ENCODE data around the gene GRB10.

GRB10 gene

DNA sequence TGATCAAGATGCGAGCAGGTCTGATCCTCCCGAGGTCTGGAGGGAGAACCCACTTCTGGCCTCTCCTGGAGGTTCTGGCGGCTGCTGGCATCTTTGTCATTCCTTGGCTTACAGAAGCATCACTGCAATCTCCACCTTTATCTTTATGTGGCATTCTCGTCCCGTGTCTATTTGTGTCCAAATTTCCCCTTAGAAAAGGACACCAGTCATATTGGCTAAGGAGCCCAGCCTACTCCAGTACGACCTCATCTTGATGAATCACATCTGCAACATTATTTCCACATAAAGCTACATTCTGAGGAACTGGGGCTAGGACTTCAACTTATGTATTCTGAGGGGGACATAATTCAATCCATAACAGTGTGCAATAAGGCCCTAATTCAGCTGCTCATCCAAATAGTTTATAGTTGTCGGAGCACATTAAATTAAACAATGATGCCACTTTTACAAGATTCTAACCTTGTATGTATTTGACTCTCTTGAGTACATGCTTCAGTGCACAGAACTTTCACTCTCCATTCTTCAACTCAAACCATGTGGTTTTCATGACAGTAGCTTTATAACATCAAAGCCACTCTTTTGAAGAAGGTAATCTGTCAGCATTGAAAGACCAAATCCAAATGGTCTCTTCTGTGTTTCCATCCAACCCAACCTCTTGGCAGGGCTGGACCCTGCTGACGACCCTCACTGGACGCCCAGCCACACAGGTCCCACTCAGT is 131.3 kb downstream of the GRB10 start:
- FAIRE-seq, result no peak

DNA sequence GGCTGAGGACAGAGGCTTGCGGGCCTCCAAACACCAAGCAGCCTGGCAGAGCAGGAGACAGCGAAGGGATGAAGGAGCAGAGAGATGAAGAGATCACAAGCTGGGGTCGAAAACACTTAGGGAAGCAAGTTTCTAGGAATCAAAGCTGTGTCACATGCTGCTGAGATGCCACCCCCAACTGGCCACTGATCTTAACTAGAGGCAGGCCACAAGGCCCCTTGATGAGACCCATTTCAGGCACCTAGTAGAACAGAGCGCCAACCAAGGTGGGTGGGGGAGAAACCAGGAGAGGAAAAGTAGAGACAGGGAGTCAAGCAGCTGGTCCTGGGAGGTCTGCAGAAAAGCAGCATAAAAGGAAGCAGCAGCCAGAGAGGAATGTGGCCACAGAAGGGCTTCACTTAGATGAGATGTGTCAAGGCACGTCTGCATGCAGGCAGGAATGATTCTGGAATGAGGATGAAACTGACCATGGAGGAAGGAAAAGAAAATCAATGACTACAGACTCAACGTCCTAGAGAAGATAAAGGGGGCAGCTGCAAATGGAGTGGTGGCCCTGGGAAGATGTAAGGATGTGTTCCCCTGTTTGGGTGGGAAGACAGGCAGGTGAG is 132.5 kb downstream of the GRB10 start:
- no peak for FAIRE-seq

DNA sequence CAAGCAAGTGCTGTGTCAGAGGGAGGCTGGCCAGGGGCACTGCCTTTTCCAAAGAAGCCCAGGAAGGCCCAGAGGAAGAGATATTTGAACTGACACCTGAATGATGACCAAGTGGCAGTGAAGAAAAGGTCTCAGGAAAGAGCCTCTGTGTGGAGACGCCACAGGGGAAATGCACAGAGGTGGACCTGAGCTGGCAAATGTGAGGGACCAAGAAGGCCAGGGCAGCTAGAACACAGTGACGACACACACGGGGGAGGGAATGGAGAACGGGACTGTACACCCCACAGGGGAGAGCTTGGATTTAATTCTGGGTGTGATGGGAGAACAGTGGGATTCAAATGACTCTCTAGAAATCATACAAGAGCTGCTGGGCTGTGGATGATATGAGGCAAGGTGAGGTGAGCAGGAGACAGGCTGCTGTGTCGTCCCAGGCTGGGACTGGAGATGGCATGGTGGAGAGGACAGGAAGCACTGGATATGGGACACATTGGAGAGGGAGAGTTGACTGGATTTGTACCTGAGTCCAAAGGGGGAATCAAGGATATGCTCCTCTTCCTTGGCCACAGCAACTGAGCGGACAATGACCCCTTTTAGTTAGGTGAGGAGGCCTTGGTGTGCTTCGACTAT is 133.3 kb downstream of the GRB10 start:
- FAIRE-seq, result no peak

DNA sequence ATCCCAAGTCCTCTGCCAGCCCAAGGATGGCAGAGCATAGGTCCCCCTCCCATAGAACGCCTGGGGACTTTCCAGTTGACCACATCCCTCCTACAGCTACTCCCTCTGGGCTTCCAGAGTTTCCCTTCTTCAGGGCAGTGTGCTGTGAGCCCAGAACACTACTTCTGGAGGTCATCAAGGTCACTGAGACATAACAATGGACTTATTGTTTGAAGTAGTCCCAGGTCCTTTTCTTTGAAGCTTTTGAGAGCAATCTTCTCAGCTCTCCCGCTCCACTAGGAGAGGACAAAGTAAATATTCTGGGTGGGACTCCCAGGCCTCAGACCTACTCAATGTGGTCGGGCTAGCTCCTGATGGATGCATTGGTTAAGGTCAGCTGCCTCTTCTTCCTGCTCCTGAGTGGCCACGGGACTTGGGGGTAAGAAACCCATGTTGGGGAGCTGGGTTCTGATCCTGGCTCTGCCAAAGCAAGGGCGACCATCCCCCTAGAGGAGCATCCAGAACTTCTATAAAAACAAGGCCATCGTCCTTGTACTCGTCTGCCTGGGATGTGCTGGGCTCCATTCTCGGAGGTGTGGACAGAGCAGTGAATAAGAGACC is 134.0 kb downstream of the GRB10 start:
- no peak for FAIRE-seq

DNA sequence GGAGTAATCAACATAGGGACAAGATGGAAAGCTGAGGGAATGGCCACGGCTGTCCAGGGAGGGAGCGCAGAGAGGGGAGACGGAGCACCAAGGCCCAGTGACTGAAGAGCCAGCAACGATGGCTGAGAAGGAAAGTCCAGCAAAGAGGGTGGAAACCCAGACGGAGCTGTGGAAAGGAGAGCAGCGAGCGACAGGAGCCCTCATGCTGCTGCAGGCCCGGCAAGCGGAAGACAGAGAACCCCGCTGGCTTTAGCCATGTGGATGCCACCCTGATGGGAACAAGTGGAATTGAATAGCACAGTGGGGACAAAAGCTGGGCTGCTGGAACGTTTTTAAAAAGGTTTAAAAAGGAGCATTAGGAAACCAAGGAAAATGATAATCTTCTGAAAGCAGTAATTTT is 134.6 kb downstream of the GRB10 start:
- no peak for FAIRE-seq

- no peak for FAIRE-seq
These were observed 135.3 kb downstream of the GRB10 start for GRCh38 chr7:50647286-50647980.

- FAIRE-seq, result no peak
These were observed 136.6 kb downstream of the GRB10 start for GRCh38 chr7:50646069-50646468.

DNA sequence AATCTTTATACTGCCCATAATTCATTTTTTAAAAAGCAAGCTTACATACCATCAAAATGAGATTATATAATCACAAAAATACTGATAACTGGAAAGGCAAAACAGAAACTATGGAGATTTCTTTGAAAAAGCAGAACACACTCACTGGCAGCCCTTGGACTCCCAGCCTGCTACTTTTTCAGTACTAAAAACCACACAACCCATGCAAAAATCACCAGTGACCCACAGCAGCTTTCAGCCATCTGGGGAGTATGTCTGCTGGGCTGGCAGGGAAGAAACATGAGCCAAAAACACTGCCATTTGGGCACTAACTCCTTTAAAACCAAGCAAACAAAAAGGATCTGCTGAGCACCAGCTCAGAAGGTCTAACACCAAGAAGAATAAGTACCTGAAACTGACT is 137.5 kb downstream of the GRB10 start:
- FAIRE-seq, result no peak

GRCh38 chr7:50644586-50644985 is 138.1 kb downstream of the GRB10 start:
- FAIRE-seq, result no peak

DNA sequence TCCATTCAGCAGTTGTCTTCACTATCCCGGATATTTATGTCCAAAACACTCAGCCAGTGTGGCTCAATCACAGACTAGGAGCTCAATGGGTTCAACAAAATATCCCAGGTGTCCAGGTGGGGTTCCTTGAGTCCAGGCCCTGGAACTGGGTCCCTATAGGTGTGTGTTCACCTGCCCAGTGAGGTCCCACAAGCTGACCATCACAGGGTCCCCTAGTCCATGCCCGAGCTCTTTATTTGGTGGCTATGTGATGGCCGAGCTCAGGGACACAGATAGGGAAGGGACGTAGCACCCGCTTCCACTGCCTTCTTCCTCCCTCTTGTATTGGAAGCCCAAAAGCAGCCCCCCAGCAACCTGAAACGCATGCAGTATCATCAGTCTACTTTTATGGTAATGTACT is 138.6 kb downstream of the GRB10 start:
- FAIRE-seq, result no peak

DNA sequence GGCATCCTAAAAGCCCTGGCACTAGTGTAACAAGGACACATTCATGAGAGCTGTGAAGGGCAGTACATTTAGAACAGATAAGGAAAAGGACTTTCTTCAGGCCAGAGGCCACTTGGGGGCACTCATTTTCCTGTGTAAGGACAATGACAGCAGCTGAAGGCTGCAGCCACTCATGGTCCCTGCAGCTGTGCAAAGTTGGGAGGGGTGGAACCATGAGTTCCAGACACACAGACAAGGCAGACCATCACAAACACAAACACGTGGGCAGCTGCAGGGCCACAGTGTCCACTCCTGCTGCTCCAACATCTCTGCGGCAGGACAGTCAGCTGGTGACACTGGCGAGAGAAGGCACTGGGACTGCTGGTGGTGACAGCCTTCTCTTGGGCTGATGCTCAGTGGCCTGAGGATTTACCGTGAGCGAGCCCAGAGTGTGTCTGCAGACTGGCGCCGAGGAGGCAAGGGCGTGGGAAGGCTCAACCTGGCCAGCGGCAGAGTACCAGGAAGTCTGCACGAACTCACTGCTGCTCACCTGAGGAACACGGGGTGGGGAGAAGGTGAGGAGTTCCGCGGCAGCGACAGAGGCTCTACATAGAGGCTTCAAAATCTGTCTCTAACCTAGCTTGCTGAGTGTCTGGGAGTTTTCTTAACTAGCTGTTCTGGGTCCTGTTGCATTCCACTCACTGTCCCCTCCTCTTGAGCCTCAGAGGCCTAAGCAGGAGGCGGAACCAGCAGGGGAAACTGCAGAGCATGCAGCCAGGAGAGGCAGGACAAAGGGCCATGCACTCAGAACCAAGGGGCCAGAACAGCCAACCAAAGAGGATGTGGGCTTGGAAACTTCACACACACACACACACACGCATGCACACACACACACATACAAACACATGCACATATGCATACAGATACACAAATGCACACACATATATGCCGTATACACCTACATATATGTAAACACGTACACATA is 141.0 kb downstream of the GRB10 start:
- no peak for FAIRE-seq

DNA sequence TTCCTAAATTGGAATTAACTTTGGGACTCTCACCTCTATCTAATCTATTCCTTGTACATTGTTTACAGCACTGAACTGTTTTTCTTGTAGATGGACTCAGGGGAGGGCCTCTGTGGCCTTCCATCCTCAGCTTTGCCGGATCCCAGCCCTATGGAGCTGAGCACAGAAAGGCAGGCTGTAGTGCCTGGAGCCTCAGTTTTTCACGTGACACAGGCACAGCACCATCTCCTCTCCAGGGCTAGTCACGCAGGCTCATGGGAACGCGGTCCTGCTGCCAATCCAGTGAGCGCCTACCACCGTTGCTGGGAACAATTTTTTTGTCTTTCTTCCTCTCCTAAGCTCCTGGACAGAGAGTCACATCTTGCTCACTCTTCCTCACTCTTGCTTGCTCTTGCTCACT is 141.9 kb downstream of the GRB10 start:
- FAIRE-seq, result no peak

DNA sequence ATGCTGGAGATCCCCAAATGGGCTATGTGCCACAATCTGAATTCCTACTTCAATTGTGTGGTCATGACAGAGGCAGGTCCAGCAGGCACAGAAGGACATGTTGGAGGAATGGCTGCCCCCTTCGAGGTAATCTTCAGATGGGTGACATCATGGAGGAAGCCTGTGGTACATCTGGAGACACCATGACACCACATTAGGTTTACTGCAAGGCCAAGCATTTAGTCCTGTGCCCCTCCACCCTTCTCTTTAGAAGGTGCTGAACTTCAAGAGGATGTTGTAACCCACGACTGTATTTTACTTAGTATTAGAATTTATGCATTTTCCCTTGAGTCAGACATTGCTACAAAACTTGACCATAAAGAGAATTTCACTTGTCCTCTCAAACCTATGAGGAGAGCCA is 142.4 kb downstream of the GRB10 start:
- FAIRE-seq, result no peak

DNA sequence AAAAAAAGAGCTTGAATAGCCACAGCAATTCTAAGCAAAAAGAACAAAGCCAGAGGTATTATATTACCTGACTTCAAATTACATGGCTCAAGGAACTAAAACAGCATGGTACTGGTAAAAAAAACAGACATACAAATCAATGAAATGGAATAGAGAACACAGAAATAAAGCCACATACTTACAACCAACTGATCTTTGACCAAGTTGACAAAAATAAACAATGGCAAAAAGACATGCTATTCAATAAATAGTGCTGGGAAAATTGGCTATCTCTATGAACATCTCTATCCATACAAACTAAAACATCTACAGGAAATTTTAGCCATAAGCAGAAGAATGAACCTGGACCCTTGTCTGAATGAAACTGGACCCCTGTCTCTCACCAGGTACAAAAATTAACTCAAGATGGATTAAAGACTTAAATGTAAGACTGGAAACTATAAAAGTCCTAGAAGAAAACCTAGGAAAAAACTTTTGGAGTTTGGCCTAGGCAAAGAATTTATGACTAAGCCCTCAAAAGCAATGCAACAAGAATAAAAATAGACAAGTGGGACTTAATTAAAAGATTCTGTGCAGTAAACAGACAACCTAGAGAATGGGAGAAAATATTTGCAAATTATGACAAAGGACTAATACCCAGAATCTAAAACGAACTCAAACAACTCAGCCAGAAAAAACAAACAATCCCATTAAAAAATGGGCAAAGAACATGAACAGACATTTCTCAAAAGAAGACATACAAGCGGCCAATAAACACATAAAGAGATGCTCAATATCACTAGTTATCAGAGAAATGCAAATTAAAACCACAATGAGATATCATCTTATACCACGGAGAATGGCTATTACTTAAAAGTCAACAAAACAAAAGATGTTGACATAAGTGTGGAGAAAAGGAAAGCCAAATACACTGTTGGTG is 144.7 kb downstream of the GRB10 start:
- no peak for FAIRE-seq

DNA sequence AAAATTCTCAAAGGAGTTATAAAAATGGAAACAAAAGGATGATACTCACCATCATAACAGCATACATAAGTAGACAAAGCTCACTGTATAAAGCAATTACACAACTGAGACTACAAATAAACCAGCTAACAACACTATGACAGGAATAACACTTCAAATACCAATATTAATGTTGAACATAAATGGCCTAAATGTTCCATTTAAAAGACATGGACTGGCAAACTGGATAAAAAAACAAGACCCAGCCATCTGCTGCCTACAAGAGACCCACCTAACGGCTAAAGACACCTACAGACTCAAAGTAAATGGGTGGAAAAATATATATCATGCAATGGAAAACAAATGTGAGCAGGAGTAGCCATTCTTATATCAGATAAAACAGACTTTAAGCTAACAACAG is 148.3 kb downstream of the GRB10 start:
- no peak for FAIRE-seq

GRCh38 chr7:50633414-50633710 is 149.3 kb downstream of the GRB10 start:
- FAIRE-seq, result no peak

DNA sequence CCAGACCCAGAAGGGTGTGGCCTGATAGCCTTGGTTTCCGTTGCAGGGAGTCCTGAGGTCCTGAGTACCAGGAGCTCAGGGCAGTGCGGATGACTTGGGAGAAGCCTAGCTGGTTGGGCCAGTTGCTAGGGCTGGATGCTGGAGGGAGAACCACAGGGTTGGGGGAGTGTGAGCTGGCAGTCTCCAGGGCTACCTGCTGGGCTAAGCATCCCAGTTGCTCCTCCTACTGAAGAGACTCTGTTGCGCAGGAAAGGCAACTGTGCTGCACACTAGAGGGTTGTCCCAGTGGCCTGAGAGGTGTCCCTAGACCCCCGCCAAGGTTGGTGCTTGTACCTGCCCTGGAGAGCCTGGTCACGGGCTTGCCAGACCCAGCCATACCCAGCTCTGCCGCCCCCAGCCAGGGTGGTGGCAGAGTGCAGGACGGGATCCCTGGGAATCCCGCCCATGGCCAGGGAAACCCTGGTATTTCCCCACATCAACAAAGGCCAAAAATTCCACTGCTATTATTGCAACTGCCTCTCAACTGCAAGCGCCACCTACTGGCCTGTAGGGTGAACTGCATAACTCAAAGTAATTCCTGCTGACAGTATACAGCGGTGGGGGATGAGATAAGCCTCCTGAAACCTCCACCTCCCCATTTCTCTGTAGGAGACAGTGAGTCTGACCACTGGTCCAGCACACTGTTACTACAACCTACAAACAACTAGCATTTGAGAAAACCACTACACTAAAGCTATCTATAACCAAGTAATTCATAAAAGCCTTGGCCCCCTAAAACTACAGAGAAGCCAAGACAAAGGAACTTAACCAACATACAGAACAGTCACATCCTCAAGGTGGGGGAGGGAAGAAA is 149.9 kb downstream of the GRB10 start:
- FAIRE-seq, result no peak

- FAIRE-seq, result no peak
These were observed 151.1 kb downstream of the GRB10 start for GRCh38 chr7:50631639-50632038.

DNA sequence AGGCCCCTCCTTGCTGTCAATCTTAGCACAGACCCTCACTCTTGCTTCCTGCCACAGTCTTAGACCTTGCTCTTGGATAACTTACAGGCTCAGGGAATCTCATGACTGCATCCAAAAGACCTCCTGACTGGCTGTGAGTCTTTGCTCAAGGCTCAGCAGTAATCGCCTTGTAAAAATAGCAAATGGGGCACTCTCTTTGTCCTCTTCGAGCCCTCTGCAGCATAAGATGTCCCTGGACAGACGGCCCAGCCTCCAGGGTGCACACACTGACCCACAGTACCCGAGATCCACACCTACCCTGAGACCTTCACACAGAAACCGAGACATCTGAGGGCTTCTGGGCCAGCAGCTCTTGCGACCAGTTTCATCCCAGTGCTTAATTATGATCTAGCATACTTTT is 151.6 kb downstream of the GRB10 start:
- no peak for FAIRE-seq

DNA sequence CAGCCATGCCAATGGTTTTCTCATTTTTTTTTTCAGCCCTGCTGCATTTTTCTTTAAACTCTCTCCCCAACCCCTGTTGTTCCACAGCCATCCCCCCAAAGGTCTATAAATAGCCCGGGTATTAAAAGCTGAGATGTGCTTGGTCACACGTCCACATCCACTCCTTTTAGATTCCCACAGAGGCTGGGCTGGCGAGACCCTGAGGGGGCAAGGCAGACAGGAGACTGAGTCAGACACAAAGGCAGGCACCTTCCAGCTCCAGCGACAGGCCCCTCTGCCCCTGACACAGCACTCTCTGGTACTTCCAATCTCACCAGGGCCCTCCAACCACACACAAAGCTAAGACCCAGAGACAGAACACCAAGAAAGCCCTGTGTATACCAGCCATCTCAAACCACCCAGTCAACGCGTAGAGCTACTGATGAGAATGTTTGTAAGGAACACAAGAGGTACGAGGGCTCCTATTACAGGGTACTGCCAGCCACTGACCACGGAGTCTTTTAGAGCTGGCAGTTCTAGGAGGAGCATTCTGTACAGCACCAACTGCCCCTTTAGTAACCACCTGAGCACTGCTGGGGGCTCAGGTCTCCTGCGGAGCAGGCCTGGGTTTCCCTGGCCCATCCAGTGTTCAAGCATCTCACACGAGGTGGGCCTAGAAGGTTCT is 153.3 kb downstream of the GRB10 start:
- FAIRE-seq, result no peak

Measured in A204.1 (cell line).